C4-2B (cell line): ENCODE data around the gene ANXA4.

Experiments
- ZFX ChIP-seq: fragments of 450-650 bp; IDR thresholded peaks from 2 replicates; pipeline ENCODE4 v1.6.1; 2017
- TF ChIP-seq, protein P1 (sequence below): fragments of 450-650 bp; conservative IDR thresholded peaks from 2 replicates; pipeline ENCODE4 v1.5.1; 2017; ENCODE audit warnings: mild to moderate bottlenecking

DNA sequence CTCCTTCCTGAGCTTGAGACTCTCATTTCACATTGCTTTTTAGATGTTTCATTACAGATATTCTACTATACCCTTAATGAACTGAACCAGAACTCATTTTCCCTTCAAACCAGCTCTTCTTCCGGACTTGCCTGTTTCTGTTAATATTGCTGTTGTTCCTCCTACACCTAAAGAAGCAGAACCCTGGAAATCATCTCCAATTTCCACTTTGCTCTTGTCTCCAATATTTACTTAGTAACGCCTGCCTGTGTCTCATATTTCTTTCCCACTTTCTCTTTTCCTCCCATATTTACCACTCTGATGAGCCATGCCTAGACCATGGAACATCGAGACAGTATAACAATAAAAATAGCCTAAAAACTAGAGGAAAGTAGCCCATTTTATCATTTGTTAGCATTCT, 69.7 kb downstream of the ANXA4 start:
- TF ChIP-seq, protein P1, sequence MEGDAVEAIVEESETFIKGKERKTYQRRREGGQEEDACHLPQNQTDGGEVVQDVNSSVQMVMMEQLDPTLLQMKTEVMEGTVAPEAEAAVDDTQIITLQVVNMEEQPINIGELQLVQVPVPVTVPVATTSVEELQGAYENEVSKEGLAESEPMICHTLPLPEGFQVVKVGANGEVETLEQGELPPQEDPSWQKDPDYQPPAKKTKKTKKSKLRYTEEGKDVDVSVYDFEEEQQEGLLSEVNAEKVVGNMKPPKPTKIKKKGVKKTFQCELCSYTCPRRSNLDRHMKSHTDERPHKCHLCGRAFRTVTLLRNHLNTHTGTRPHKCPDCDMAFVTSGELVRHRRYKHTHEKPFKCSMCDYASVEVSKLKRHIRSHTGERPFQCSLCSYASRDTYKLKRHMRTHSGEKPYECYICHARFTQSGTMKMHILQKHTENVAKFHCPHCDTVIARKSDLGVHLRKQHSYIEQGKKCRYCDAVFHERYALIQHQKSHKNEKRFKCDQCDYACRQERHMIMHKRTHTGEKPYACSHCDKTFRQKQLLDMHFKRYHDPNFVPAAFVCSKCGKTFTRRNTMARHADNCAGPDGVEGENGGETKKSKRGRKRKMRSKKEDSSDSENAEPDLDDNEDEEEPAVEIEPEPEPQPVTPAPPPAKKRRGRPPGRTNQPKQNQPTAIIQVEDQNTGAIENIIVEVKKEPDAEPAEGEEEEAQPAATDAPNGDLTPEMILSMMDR, result no peak
- TF ChIP-seq ZFX, result no peak
